MM.1S (cell line): Measurements from ENCODE around the gene SDK1.

Experiments used
- DNase-seq: peaks from one replicate; pipeline ENCODE4 v3.0.0-alpha.2; 2015
- H2AFZ ChIP-seq: fragments of 300-600 bp; sonication (generic); 2 replicates; pipeline ENCODE4 v1.6.0; 2016; ENCODE audit warnings: antibody characterized with exemption, low read length
- H3F3A ChIP-seq: fragments of 300-600 bp; sonication (generic); 2 replicates; pipeline ENCODE4 v1.6.1; 2016; ENCODE audit warnings: mild to moderate bottlenecking, antibody characterized with exemption, low read length, moderate library complexity, mixed read lengths; ENCODE audit not compliant: insufficient read depth
- H3K27ac ChIP-seq: fragments of 300-600 bp; sonication (generic); 2 replicates; pipeline ENCODE4 v1.5.1; 2016; ENCODE audit warnings: mild to moderate bottlenecking, low read length
- H3K27me3 ChIP-seq: fragments of 300-600 bp; sonication (generic); replicated peaks from 2 replicates; pipeline ENCODE4 v1.6.0; 2016; ENCODE audit warnings: low read length; ENCODE audit not compliant: insufficient read depth
- H3K36me3 ChIP-seq: fragments of 300-600 bp; sonication (generic); replicated peaks from 2 replicates; pipeline ENCODE4 v1.6.1; 2016; ENCODE audit warnings: mild to moderate bottlenecking, low read length, mixed read lengths; ENCODE audit not compliant: insufficient read depth
- H3K4me1 ChIP-seq: fragments of 300-600 bp; sonication (generic); 2 replicates; pipeline ENCODE4 v1.6.1; 2016; ENCODE audit warnings: low read length, mixed read lengths
- H3K4me2 ChIP-seq: fragments of 300-600 bp; sonication (generic); 2 replicates; pipeline ENCODE4 v1.6.0; 2016; ENCODE audit warnings: low read depth, low read length
- H3K4me3 ChIP-seq: fragments of 300-600 bp; sonication (generic); 2 replicates; pipeline ENCODE4 v1.5.1; 2016; ENCODE audit warnings: low read length, mixed read lengths
- H3K79me2 ChIP-seq: fragments of 300-600 bp; sonication (generic); 2 replicates; pipeline ENCODE4 v1.6.1; 2016; ENCODE audit warnings: mixed run types, low read length, mixed read lengths
- H3K9ac ChIP-seq: fragments of 300-600 bp; sonication (generic); 2 replicates; pipeline ENCODE4 v1.6.1; 2016; ENCODE audit warnings: low read length, mixed read lengths
- H3K9me2 ChIP-seq: fragments of 300-600 bp; sonication (generic); replicated peaks from 2 replicates; pipeline ENCODE4 v1.6.1; 2016; ENCODE audit warnings: mild to moderate bottlenecking, low read length, mixed read lengths; ENCODE audit not compliant: insufficient read depth
- H3K9me3 ChIP-seq: fragments of 300-600 bp; sonication (generic); replicated peaks from 2 replicates; pipeline ENCODE4 v1.6.1; 2016; ENCODE audit warnings: mild to moderate bottlenecking, low read length, mixed read lengths; ENCODE audit not compliant: insufficient read depth
- H4K20me1 ChIP-seq: fragments of 300-600 bp; sonication (generic); 2 replicates; pipeline ENCODE4 v1.6.1; 2016; ENCODE audit warnings: mild to moderate bottlenecking, low read length, moderate library complexity, mixed read lengths; ENCODE audit not compliant: insufficient read depth
- CTCF ChIP-seq: fragments of 300-600 bp; sonication (generic); IDR thresholded peaks from 2 replicates; pipeline ENCODE4 v1.5.1; 2016; ENCODE audit warnings: antibody characterized with exemption, low read length, mixed read lengths
- EZH2 ChIP-seq: fragments of 300-600 bp; sonication (generic); optimal IDR thresholded peaks from 2 replicates; pipeline ENCODE3; 2017; ENCODE audit warnings: low read depth, mild to moderate bottlenecking, antibody characterized with exemption, low read length, mixed read lengths
- EZH2phosphoT487 ChIP-seq: fragments of 300-600 bp; sonication (generic); IDR thresholded peaks from 2 replicates; pipeline ENCODE4 v1.6.1; 2018; ENCODE audit warnings: antibody characterized with exemption, low read length

Gene SDK1

GRCh38 chr7:4170997-4171786, 870.1 kb downstream of the SDK1 start:
- no peak for DNase-seq
- no peaks in the 10 kb centered on the region for H3K4me1 ChIP-seq
- no peak overlapping the region for H3K4me3 ChIP-seq
- H3K9me2 ChIP-seq = no peaks in the 10 kb centered on the region
- no peaks in the 10 kb centered on the region for H3K27me3 ChIP-seq
- no peak overlapping the region for H3K9ac ChIP-seq
- H3K27ac ChIP-seq = no peak overlapping the region
- no peak overlapping the region for H2AFZ ChIP-seq
- H3K4me2 ChIP-seq = no peak overlapping the region
- no peaks in the 10 kb centered on the region for H4K20me1 ChIP-seq
- H3F3A ChIP-seq = no peaks in the 10 kb centered on the region
- TF ChIP-seq EZH2phosphoT487 = no peak
- TF ChIP-seq CTCF = no peak
- no peak for TF ChIP-seq EZH2
- H3K79me2 ChIP-seq = no peaks in the 10 kb centered on the region
- H3K36me3 ChIP-seq = no peaks in the 10 kb centered on the region
- no peaks in the 10 kb centered on the region for H3K9me3 ChIP-seq

DNA sequence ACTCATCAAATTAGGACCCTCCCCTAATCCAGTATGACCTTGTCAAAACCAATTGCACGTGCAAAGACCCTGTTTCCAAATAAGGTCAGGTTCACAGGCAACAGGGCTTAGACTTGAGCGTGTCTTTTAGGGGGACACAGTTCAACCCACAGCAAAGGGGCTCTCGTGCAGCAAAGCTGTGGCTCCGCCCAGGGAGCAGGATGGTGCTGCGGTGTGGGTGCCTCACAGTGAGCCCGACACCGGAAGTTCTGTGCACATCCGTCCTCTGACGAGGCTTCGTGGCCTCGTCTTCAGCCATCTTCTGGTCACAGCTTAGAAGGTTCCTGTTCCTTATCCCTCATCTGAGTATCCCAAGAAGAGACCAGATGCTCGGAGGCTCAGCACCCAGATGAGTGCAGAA, 871.8 kb downstream of the SDK1 start:
- no peak for DNase-seq
- TF ChIP-seq CTCF (no peak), EZH2 (no peak), EZH2phosphoT487 (no peak)

GRCh38 chr7:4173615-4174014, 872.6 kb downstream of the SDK1 start:
- H3K4me2 ChIP-seq = no peak overlapping the region
- TF ChIP-seq EZH2 (no peak), EZH2phosphoT487 (no peak), CTCF (no peak)
- H3K9me3 ChIP-seq = no peaks in the 10 kb centered on the region
- H3K36me3 ChIP-seq = no peaks in the 10 kb centered on the region
- H3K27me3 ChIP-seq = no peaks in the 10 kb centered on the region
- H3K79me2 ChIP-seq = no peaks in the 10 kb centered on the region
- H3K27ac ChIP-seq = no peak overlapping the region
- no peak overlapping the region for H3K4me3 ChIP-seq
- H3K4me1 ChIP-seq = no peaks in the 10 kb centered on the region
- H4K20me1 ChIP-seq = no peaks in the 10 kb centered on the region
- H3F3A ChIP-seq = no peaks in the 10 kb centered on the region
- no peak for DNase-seq
- H3K9me2 ChIP-seq = no peaks in the 10 kb centered on the region
- H3K9ac ChIP-seq = no peak overlapping the region
- H2AFZ ChIP-seq = no peak overlapping the region

More for the DNA sequence above, 871.8 kb downstream of the SDK1 start:
- Histone ChIP-seq H3K4me2 (no peak overlapping the region), H4K20me1 (no peaks in the 10 kb centered on the region), H3K36me3 (no peaks in the 10 kb centered on the region), H3K9me3 (no peaks in the 10 kb centered on the region), H3K79me2 (no peaks in the 10 kb centered on the region), H3K9ac (no peak overlapping the region), H3K4me3 (no peak overlapping the region), H2AFZ (no peak overlapping the region), H3K4me1 (no peaks in the 10 kb centered on the region), H3F3A (no peaks in the 10 kb centered on the region), H3K27me3 (no peaks in the 10 kb centered on the region), H3K9me2 (no peaks in the 10 kb centered on the region), H3K27ac (no peak overlapping the region)
